Eye (tissue), 1 donor: ENCODE results near the gene SHANK1.

Source experiments
- DNase-seq: peaks from one replicate; pipeline ENCODE4 v3.0.0-alpha.2; 2015

SHANK1 gene

DNA sequence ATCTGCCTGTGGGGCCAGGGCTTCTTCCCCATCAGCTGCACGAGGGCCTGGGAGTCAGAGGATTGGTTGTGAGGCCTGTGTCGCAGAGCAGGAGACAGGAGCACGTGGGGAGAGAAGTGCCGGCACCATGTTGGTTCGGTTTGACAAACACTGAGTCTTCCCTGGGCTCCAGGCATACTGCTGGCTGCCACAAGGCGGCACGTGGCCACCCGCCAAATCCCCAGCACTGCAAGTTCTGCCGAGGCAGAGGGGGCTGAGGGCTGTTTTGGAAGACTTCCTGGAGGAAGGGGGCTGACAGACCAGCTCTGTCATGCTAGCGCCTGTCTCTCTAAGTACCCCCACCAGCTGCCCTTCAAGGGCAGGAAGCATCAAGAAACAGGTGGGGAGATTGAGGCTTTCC is 9.5 kb downstream of the SHANK1 start:
- DNase-seq: no peak

DNA sequence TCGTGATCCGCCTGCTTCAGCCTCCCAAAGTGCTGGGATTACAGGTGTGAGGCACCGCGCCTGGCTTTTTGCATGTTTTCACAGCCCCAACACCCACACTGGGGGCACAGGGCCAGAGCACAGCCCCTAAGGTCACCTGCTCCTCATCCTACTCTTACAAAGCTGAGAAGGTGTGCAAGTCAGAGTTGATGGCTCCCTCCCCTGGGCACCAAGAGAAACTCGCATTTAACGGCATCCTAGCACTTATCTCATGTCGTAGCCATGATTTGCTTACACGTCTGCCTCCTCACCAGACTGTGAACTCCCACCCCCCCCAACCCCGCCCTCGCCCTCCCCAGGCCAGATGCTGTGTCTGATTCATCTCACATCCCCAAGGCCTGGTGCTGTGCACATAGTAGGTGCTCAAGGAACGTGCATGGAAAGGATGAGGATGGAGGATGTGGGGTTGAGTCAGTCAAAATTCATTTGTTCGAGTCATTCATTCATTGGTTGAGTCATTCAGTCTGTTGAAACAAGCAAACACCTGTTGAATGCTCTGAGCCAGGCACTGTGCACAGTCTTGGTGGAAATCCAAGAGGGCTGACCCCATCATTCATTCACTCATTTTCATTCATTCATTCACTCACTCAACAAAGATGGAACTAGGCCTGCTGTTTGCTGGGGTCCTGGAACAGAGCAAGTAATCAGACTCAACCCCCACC is 11.3 kb downstream of the SHANK1 start:
- no peak for DNase-seq

DNA sequence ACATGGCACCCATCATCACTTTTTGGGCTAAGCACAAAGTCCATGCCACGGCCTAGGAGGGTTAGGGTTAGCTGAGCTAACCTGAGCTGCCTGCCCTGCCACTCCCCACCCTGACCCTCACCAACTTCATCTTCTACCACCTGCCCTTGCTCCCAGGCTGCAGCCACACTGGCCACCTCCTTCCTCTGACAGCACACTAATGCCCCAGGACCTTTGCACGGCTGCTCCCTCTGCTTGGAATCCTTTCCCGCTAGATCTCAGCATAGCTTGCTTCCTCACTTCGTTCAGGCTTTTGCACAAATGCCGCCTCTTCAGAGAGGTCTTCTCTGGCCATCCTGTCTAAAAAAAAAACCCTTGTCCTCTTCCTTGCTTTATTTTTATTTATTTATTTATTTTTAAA is 13.2 kb downstream of the SHANK1 start:
- DNase-seq: no peak

DNA sequence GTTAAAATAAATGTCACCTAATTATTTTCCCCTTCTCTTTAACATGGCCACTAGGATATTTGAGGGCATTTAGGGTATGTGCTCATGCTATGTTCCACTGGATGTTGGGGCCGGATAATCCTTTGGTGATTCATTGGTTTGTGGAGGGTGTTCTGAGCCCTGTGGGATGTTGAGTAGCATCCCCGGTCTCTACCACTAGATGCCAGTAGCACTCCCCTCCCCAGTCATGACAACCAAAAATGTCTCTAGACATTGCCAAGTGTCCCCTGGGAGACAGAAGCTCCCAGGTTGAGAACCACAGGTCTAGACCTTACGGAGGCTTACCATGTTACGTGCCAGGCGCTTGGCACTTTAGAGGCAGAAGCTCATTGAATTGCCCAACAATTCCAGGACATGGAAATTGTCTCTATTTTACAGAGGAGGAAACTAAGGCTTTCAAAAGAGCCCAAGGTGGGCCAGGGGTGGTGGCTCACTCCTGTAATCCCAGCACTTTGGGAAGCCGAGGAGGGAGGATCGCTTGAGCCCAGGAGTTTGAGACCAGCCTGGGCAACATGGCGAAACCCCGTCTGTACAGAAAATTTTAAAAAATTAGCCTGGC is 14.1 kb downstream of the SHANK1 start:
- peak; percentile 75 for DNase-seq

DNA sequence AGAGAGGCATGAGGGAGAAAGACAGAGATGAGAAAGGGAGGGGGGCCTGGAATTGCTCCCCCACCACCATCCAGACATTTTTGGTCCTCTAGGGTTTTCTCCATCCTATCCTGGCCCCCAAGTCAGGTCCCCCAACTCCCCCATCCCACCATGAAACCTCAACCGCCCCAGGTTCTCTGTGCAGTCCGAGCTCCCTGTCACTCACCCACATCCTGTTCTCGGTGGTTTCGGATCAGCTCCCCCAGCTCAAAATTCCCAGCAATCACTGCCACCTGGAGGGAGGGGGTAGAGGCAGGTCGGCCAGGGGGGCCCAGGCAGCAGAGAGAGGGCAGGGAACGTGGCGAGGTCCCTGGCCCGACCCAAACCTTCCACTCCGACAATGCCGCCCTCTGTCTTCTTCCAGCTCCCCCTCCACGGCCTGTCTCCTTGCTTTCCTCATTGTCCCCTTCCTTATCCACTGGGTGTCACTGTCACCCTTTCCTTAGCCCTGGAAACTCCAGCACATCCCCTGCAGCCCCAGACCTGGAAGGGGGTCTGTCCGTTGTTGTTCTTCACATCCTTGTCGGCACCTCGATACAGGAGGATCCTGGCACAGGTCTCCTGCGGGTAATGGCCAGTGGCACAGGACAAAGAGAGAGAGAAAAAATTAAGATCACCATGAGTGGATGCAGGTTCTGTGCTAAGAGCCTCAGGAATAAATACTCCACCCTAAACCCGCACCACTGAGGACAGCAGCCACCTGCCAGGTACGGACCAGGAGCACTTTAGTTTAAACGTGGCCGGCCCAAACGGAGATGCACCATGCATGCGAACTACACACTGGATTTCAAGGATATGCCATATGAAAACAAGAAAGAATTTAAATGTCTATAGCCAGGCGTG is 15.4 kb downstream of the SHANK1 start:
- DNase-seq: peak; percentile 56

DNA sequence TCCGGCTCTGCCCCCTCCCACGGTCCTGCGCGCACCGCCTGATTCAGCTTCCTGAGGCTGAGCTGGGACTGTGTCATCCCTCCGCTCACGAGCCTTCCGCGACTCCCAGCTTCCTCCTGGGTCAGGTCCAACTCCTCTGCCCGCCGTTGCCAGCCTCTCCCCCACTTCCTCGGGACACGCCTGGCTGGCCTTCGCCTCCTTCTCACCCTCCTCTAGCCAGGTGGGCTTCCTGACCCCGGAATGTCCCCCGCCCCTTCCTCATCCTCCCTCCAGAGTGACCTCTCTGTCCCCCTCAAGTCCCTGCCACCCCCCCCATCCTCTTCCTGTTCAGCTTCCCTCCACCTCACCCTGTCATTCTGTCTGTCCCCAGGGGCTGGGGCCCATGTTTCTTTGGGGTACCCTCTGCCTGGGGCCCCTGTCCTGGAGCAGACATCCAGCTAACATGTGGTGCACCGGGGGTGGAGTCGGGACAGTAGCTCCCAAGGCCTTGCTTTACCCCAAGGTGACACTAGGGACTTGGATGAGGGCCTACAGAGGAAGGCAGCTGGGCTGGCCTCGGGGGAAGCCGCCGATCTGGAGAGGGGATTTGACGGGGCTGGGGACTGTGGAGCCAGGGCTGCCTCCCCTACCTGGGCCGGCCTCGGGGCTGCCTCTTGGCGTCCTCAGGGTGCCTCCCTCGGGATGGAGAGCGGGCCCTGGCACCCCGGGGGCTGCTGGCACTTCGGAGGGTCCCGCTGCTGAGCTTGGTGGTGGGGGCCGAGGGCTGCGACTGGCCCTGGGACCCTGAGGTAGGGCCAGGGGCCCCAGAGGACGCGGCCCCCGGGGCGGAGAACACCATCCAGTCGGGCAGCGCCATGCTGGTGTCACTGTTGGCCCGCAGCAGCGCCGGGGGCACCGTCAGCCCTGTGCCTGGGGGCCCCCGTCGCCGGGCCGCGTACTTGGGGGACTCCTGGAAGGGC is 16.5 kb downstream of the SHANK1 start:
- DNase-seq: no peak

DNA sequence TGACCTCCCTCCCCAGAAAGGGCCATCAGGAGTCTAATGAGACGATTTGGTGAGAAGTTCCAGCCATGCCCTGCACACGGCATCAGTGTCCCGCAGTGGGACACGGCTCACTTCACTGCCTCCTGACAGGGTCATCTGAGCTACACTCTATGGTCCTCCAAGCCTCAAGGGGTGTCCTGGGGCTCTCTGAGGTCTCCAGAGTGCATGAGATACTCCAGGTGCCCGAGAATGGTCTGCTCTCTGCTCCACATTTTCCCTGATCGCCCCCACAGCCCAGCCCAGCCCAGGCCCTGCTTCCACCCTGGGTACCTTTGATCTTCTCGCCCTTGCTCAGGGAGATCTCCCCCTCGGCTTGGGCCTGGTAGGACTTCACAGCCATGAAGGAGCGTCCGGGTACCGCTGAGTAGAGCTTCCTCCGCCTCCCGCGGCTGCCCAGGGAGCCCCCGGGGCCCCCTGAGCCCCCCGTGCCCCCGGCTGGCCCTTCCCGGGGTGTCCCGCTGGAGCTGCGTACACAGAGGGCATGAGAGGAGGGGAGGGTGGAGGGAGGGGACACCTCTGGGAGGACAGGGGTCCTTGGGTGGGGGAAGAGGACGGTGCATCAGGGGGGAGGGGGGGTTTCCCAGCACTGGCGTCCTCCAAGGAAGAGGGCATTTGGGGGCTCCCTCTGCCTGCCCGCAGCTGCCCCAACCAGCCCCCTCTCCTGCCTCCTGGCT is 17.3 kb downstream of the SHANK1 start:
- no peak for DNase-seq

DNA sequence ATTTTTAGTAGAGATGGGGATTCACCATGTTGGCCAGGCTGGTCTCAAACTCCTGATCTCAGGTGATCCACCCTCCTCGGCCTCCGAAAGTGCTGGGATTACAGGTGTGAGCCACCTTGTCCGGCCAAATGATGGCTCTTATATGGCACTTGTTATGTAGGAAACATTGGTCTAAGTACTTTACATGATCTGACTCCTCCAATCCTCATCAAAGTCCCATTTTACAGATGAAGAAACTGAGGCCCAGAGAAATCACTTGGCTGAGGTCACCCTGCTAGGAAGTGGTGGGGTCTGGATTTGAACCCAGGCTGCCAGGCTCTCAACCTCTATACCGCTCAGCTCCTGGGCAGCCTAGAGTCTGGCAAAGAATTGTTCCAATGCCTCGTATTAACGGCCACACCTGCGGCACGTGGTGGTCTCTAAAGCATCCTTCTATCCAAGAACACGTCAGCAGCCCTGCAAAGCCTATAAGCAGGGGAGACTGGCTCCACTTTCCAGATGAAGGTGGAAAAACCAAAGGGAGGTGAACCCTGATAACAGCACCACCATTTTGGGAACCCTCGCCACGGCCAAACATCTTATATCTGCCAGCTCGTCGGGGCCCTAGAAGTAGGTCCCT is 18.1 kb downstream of the SHANK1 start:
- DNase-seq: no peak

DNA sequence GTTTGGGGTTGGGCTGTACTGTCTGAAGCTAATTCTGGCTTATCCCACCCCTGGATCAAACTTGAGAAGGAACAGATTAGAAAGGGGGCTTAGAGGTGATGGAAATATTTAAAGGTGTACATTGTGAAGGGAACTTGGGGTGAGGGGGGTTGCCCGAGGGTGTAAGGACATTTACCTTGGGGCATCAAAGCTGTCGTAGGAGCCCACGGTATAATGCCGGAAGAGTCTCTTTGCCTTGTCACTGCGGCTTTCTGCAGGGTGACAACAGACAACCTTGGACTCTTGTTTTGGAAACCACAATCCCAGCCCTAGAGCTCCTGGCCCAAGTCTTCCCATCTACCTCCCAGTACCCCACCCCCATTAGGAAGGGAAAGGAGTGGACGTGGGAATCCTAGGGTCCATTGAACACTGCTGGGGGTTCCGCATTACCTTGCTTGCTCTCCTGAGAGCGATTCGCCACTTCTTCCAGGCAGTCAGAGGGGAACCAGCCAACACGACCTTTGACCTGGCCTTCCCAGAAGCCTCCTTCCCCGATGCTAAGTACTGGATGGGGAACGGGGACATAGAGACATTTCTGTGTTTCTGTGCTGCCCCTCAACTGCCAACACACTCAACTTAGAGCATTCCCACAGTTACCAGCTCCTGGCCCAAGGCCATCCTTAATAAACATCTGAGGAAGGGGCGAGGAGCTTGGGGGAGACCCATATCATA is 22.0 kb downstream of the SHANK1 start:
- DNase-seq: no peak

DNA sequence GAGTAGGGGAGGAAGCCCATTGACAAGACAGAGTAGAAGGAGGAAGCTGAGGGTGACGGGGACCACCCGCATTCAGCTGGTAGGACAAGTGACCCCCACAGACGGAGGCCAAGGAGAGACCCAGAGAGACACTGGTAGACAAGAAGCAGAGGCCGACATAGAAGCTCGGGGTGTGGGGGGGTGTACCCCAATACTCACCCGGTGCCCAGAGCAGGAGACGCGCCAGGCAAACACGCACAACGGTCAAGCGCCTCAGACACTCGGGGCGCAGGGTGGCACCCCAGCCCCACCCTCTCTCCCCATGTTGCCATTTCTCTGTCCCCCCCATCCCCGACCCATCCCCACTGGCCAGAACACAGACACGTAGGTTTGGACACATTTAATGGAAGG is 23.5 kb downstream of the SHANK1 start:
- DNase-seq: no peak

DNA sequence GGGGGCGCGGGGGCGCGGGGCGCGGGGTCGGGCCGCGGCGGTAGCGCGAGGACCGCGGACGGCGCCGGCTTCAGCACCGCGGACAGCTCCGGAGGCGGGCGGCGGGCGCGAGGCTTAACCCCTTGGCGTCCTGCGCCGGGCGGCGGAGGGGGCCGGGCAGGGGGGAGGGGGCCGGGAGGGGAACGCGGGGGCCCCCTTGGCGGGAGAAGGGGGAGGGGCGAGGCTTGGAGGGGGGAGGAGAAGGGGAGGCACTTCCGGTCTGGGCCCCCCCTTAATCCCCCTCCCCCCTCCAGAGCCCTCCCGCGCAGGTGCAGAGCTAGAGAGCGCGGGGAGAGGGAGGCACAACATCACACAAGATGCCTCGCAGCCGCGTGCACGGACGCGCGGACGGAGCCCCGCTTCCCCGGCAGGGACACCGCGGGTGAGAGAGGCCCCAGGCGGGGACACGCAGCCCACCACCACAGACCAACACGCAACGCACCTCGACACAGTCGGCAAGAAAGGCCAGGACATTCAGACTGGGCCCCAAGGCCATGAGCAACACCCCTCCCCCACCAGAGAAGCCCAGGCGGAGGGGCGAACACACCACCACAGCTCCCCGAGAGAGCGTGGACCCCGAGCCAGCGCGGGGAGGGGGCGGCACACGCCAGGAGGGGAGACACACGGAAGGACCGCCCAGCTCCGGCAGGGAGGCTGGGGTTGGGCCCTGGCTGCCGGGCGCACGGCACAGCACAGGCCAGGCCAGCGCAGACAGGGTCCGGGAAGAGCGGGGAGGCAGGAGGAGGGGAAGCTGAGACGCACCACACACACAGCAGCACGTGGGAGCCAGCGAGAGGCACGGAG is 24.1 kb downstream of the SHANK1 start:
- DNase-seq: peak; percentile 79

DNA sequence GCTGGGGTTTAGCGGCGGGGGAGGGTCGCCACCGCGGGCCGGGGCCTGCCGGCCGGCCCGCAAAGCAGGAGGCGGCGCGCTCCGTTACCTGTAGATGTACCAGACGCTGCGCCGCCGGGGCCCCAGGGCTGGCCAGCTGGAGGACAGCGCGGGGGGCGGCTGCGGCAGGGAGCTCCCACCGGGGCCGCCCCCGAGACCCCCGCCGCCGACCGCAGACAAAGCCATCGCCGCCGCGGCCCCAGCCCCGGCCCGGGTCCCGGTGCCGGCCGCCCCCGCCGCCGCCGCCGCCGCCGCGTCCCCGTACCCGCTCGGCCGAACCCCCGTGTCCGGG is 24.8 kb downstream of the SHANK1 start:
- DNase-seq: peak; percentile 16

DNA sequence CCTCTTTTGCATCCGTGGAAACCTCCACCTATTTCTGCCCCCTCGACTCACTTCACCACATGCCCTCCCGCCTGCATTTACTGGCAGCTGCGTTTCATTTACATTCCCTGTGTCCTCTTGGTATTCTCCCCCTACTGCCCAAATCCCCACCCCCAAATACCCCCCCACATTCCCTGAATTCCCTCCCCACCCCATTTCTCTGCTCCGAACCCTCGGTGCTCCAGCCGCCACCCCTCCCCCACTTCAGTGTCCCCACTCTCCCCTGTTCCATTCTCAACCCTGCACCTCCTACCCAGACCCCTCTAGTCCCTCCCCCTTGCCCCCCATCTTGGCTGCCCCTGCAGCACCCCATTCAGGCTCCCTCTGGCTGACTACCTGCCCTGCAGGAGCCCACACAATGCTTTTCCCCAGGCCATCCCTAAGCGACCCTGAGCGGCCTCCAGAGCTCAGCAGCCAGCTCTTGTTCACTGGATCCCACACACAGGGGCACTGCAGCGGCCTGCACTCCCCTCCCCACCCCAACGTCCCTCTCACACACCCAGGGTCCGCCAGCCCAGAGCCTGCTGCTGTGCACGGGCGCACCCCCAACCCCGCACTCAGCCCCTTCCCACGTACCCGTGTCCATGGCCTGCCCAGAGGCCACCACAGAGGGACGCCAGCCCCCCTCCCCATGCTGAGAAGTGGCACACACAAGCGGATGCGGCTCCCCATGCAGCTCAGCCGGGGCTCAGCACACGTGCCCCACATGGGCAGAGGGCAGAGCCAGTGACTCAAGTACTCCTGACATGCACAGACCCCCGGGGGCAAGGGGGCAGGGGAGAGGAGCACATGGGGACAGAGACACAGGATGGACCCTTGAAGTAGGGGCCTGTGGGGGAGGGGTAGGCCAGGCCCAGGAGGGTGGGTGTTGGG is 26.3 kb downstream of the SHANK1 start:
- peak; percentile 6 for DNase-seq

DNA sequence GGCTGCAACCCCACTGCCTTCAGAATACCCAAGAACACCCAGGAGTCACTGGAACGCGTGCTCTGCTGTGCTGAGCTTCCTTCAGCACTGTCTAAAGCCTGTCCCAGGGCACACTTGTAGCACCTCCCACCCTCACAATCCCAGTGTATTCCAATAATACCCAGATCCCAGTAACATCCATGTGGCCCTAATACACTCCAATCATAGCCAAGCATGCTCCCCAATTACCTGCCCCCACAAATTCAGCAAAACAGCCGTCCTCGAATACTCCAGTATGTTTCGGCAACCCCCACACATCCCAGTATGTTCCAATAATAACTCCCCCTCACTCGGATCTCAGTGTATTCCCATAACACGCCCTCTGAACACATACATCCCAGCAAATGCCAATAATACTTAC is 29.2 kb downstream of the SHANK1 start:
- DNase-seq: no peak

DNA sequence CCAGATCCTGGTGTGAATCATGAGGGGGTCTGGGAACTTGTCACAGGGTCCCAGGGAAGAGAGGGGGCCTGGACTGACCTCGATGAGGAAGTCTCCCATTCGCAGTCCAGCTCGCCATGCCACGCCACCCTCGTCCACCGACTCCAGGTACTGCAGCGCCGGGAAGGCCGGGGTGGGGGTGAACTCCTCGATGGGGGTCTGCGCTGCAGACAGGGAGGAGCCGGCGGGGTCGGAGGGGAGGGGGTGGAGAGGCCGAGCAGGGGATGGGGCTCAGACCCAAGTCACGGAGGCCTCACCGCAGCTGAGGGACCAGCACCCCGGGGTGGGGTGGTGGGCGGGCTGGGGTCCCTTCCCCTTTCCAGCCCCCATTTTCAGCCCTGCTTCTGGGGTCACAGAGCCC is 30.8 kb downstream of the SHANK1 start:
- no peak for DNase-seq

DNA sequence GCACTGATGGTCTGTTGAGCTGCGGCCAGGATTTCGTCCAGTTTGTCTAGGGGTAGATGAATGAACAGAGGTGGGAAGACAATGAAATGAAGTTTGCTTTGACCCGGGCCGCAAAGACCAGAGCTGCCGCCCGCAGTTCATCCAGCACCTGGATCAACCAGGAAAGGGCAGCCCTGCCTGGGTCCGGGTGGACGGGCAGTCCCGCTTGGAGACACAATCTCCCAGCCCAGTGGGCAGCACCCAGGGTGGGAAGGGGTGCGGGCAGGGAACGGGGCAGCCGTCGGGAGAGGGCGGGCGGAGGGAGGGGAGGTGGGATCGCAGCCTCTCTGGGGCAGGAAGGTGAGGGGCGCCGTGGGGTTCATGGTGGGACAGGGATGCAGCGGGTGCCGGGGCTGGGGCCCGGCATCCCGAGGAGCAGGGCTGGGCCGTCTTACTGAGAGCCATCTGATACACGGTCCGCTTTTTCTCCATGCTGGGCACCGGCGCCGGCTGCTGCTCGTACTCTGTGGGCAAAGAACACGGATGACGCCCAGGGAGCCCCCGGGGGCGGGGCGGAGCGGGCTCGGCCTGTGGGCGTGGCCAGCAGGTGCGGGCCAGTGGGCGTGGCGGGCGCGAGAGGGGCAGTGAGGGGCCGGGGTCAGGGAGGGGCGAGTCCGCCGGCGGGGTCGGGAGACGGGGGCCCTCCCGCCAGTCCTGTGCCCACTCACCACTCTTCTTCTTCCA is 33.1 kb downstream of the SHANK1 start:
- no peak for DNase-seq

DNA sequence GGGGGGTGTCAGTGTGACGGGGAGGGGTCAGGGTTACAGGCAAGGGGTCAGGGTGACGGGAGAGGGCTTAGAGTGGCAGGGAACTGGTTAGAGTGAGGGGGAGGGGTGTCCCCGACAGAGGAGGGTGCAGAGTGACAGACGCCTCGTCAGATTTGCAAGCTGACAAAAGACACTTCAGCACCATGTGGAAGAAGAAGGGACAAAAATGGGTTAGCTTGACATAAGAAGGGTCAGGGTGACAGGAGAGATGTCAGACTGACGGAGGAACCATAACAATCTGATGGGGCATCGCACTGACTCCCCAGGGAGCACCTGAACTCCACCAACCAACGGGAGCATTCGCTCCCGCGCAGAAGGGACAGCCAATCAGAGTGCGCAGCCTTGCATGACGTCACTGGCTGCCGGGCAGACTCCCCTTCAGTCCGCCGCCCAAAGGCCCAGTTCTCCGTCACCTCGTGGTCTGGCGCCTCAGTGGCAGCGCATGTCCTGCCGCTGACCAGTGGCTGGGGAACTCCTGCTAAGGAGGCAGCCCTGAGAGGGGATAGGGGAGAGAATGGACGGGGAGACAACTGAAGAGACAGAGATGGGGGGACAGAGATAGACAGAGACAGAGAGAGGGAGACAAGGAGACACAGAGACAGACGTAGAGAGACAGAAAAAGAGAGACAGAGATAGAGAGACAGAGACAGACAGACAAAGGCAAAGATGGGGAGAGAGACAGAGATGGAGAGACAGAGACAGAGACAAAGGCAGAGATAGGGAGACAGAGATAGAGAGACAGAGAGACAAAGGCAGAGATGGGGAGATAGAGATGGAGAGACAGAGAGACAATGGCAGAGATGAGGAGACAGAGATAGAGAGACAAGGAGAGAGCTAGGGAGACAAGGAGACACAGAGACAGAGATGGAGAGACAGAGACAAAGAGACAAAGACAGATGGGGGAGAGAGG is 40.2 kb downstream of the SHANK1 start:
- peak; percentile 95 for DNase-seq
